ENCODE measurements around the gene EDA. TPM values are rescaled to one million over a fixed set of nuclear protein-coding genes. Genes with fewer than 3 reads are reported as not detected.

Gene EDA
- total and polyA plus RNA-seq, 2 of the 13 experiments (the other 11 are each of a cell fraction or from before 2014, with no cell fraction given): 8.8 to 11.2 TPM

- TF ChIP-seq ZUFSP (CRISPR knock-in tag; IDR thresholded peaks at IDR 0.05; ENCODE audit: borderline replicate concordance) (no peak), TAF15 (IDR thresholded peaks at IDR 0.05; ENCODE audit: low read depth, low read length, poor library complexity, severe bottlenecking) (no peak), IRF2 (CRISPR knock-in tag; IDR thresholded peaks at IDR 0.05) (no peak)
These were observed 463.4 kb downstream of the EDA start (continued) for GRCh38 chrX:70079297-70079696.

- H3K79me2 ChIP-seq (ENCODE audit: insufficient read depth, low read length): no peaks in the 10 kb centered on the region
- no peaks in the 10 kb centered on the region for H3K4me1 ChIP-seq (ENCODE audit: insufficient read depth, low read length)
- no peak overlapping the region for H3K4me2 ChIP-seq (ENCODE audit: low read depth, low read length)
- no peak overlapping the region for H3K27ac ChIP-seq (ENCODE audit: extremely low read length, insufficient read depth, low read length)
- H2AFZ ChIP-seq (ENCODE audit: low read length): no peak overlapping the region
- no peak for DNase-seq (ENCODE audit: low spot score)
- no peaks in the 10 kb centered on the region for H4K20me1 ChIP-seq (ENCODE audit: insufficient read depth, low read length)
- POLR2A ChIA-PET: no interaction called here
- no peak overlapping the region for H3K4me3 ChIP-seq (replicated peaks in 1 of 3; ENCODE audit: insufficient read depth in 1 of 3, low read depth in 2 of 3, low read length in 3 of 3)
- no TSS peak for BruUV-seq (replicated peaks)
- WGBS (ENCODE audit: low lambda C conversion rate): 0% methylated on average over 3 of the region's 3 CpGs
- H3K9me3 ChIP-seq (ENCODE audit: low read length): no peaks in the 10 kb centered on the region
- CTCF ChIA-PET (ENCODE audit: low intra/inter-chr PET ratio, low total read pairs): no interaction called here
- in situ Hi-C loops (cut with HindIII; ENCODE audit: extremely low pct_ligation_motif_present, low pct_unique_long_range_greater_than_20kb): no loop called here
- H3K27me3 ChIP-seq (ENCODE audit: control insufficient read depth in 1 of 2, insufficient read depth in 2 of 2, low read length in 2 of 2): no peaks in the 10 kb centered on the region
- no peak for TF ChIP-seq KLF6 (CRISPR knock-in tag; IDR thresholded peaks at IDR 0.05)
- TF ChIP-seq ZNF343 (CRISPR knock-in tag; IDR thresholded peaks at IDR 0.05): no peak
- TF ChIP-seq JDP2 (CRISPR knock-in tag; IDR thresholded peaks at IDR 0.05; ENCODE audit: borderline replicate concordance): no peak
- TF ChIP-seq ATAD3A (CRISPR knock-in tag; IDR thresholded peaks at IDR 0.05): no peak
- no peak for TF ChIP-seq NPAS2 (CRISPR knock-in tag; IDR thresholded peaks at IDR 0.05; ENCODE audit: borderline replicate concordance)
- no peak for TF ChIP-seq MIER3 (CRISPR knock-in tag; IDR thresholded peaks at IDR 0.05; ENCODE audit: borderline replicate concordance)
- no peak for TF ChIP-seq ZNF777 (CRISPR knock-in tag; IDR thresholded peaks at IDR 0.05)
- no peak for TF ChIP-seq ZKSCAN8 (CRISPR knock-in tag; IDR thresholded peaks at IDR 0.05; ENCODE audit: borderline replicate concordance)
- TF ChIP-seq ZNF317 (CRISPR knock-in tag; IDR thresholded peaks at IDR 0.05): no peak
- no peak for TF ChIP-seq DBP (CRISPR knock-in tag; IDR thresholded peaks at IDR 0.05; ENCODE audit: not compliant biosample characterization)
- intact Hi-C loops (cut with micrococcal nuclease; ENCODE audit: unreplicated experiment): no loop called here
- ATAC-seq: no peak
- H3K36me3 ChIP-seq (replicated peaks in 1 of 2; ENCODE audit: control insufficient read depth in 1 of 2, insufficient read depth in 2 of 2, low read length in 2 of 2): no peaks in the 10 kb centered on the region
- H3K9ac ChIP-seq (ENCODE audit: insufficient read depth, low read depth, low read length): no peak overlapping the region
- FAIRE-seq: no peak
These were observed 464.0 kb downstream of the EDA start for GRCh38 chrX:70079870-70080269.
